Suprapubic skin (tissue), 4 donors: ENCODE results near the gene KLF6.

Experiments used
- POLR2A ChIP-seq, 2 donors: fragments of 450-650 bp; IDR thresholded peaks; one replicate each; pipeline ENCODE4 v1.6.1; 2017; ENCODE audit warnings: antibody characterized with exemption in 2 of 2, mild to moderate bottlenecking in 2 of 2, moderate library complexity in 2 of 2
- POLR2AphosphoS5 ChIP-seq, 3 donors: sonication (generic); formaldehyde crosslinking; IDR thresholded peaks; one replicate each; pipeline ENCODE4 v1.6.1; 2017; ENCODE audit warnings: antibody characterized with exemption in 3 of 3
- TF ChIP-seq, protein P1 (sequence below), 2 donors: fragments of 200-600 bp in 1 of 2; fragments of 450-650 bp in 1 of 2; sonication (generic) in 1 of 2; IDR thresholded peaks; one replicate each; pipeline ENCODE4 v1.5.1; 2016 to 2019; ENCODE audit warnings: antibody characterized with exemption in 2 of 2, mild to moderate bottlenecking in 1 of 2, moderate library complexity in 1 of 2

- TF ChIP-seq, protein P1, sequence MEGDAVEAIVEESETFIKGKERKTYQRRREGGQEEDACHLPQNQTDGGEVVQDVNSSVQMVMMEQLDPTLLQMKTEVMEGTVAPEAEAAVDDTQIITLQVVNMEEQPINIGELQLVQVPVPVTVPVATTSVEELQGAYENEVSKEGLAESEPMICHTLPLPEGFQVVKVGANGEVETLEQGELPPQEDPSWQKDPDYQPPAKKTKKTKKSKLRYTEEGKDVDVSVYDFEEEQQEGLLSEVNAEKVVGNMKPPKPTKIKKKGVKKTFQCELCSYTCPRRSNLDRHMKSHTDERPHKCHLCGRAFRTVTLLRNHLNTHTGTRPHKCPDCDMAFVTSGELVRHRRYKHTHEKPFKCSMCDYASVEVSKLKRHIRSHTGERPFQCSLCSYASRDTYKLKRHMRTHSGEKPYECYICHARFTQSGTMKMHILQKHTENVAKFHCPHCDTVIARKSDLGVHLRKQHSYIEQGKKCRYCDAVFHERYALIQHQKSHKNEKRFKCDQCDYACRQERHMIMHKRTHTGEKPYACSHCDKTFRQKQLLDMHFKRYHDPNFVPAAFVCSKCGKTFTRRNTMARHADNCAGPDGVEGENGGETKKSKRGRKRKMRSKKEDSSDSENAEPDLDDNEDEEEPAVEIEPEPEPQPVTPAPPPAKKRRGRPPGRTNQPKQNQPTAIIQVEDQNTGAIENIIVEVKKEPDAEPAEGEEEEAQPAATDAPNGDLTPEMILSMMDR (IDR thresholded peaks at IDR 0.05), result peak in 1 of 2 donors; percentile 33
- TF ChIP-seq POLR2A (IDR thresholded peaks at IDR 0.05) (no peak), POLR2AphosphoS5 (IDR thresholded peaks at IDR 0.05) (peak in 2 of 3 donors; percentile 30 to 72)
These were observed 3.4 kb downstream of the KLF6 start for GRCh38 chr10:3781468-3782145.
